Activated T-helper 1 cell treated with anti-CD3 and anti-CD28 coated beads, Interleukin-12 subunit alpha, Interleukin-12 subunit beta, Interleukin-2, Interleukin-4 antibody, amounts not matched to agents 30 ng/mL and 10 ng/mL and 1 ng/mL, durations not matched to agents 14 hours and 24 hours and 36 hours (primary cell): ENCODE results near the gene PGLYRP1. TPM values are rescaled to one million over a fixed set of nuclear protein-coding genes. Genes with fewer than 3 reads are reported as not detected.

Experiments used
- total RNA-seq: library from RNA; stranded (reverse); gene quantifications from 2 replicates; pipeline ENCODE4 v1.2.3, GENCODE V29; 2022

PGLYRP1 gene
- total RNA-seq, 1 donor from 2014 or later: not detected

Other genes starting within 250 kb of the PGLYRP1 start
- gene DMPK, start 240.6 kb downstream of the PGLYRP1 start, total RNA-seq: 22.8 and 23.9 TPM in 2 replicates
- gene DMWD, start 230.2 kb downstream of the PGLYRP1 start, total RNA-seq: 50.0 and 55.8 TPM in 2 replicates
- 0.29 and 0.59 TPM in 2 replicates for gene RSPH6A, start 207.7 kb downstream of the PGLYRP1 start, total RNA-seq
- 118 and 120 TPM in 2 replicates for gene SYMPK, start 159.9 kb downstream of the PGLYRP1 start, total RNA-seq
- gene FOXA3, start 158.7 kb downstream of the PGLYRP1 start, total RNA-seq: 0.27 and 0.34 TPM in 2 replicates
- gene IRF2BP1, start 136.9 kb downstream of the PGLYRP1 start, total RNA-seq: 20.9 and 21.5 TPM in 2 replicates
- gene MYPOP, start 120.4 kb downstream of the PGLYRP1 start, total RNA-seq: 6.9 and 7.2 TPM in 2 replicates
- gene NANOS2, start 108.3 kb downstream of the PGLYRP1 start, total RNA-seq: not detected in 2 replicates
- not detected in 2 replicates for gene NOVA2, start 49.2 kb downstream of the PGLYRP1 start, total RNA-seq
- 24.0 and 24.1 TPM in 2 replicates for gene CCDC61, start 27.6 kb downstream of the PGLYRP1 start, total RNA-seq
- not detected in 2 replicates for gene IGFL4, start 17.9 kb upstream of the PGLYRP1 start, total RNA-seq
- gene IGFL3, start 101.6 kb upstream of the PGLYRP1 start, total RNA-seq: not detected in 2 replicates
- gene IGFL2, start 125.2 kb upstream of the PGLYRP1 start, total RNA-seq: 0.23 TPM in 1 of 2 replicates, not detected in the other
- gene IGFL1, start 206.7 kb upstream of the PGLYRP1 start, total RNA-seq: not detected in 2 replicates